Endothelial cell (in vitro differentiated cells): ENCODE data around the gene PRKG1. TPM values are rescaled to one million over a fixed set of nuclear protein-coding genes. Genes with fewer than 3 reads are reported as not detected.

ENCODE experiments used
- DNase-seq: peaks from one replicate; pipeline ENCODE4 v3.0.0; 2021; ENCODE audit warnings: low spot score
- H3K27ac Mint-ChIP-seq: one replicate; pipeline ENCODE4 v1.8.0; 2021; ENCODE audit warnings: mixed read lengths, inconsistent platforms; ENCODE audit not compliant: unreplicated experiment
- H3K27me3 Mint-ChIP-seq: one replicate; pipeline ENCODE4 v1.8.0; 2021; ENCODE audit warnings: mild to moderate bottlenecking, moderate library complexity, mixed read lengths, inconsistent platforms; ENCODE audit not compliant: unreplicated experiment
- H3K36me3 Mint-ChIP-seq: one replicate; pipeline ENCODE4 v1.8.0; 2021; ENCODE audit warnings: mild to moderate bottlenecking, low read depth, mixed read lengths, inconsistent platforms; ENCODE audit not compliant: unreplicated experiment
- H3K4me1 Mint-ChIP-seq: one replicate; pipeline ENCODE4 v1.8.0; 2021; ENCODE audit warnings: mild to moderate bottlenecking, mixed read lengths, inconsistent platforms; ENCODE audit not compliant: unreplicated experiment
- H3K4me3 Mint-ChIP-seq: one replicate; pipeline ENCODE4 v1.8.0; 2021; ENCODE audit warnings: mild to moderate bottlenecking, mixed read lengths, inconsistent platforms; ENCODE audit not compliant: unreplicated experiment
- H3K9me3 Mint-ChIP-seq: one replicate; pipeline ENCODE4 v1.8.0; 2021; ENCODE audit warnings: mixed read lengths, inconsistent platforms; ENCODE audit not compliant: unreplicated experiment
- CTCF ChIP-seq: fragments of 200-600 bp; sonication (generic); IDR thresholded peaks from one replicate; pipeline ENCODE4 v1.5.0; 2021; ENCODE audit warnings: antibody characterized with exemption; ENCODE audit not compliant: unreplicated experiment
- total RNA-seq: library from RNA; stranded (reverse); fragmentation: NEBNext Ultra II Directional; extraction: Animal tissue kit (Norgen Biotek cat#: 25700); gene quantifications from one replicate; pipeline ENCODE4 v1.2.1, GENCODE V29; 2021; ENCODE audit not compliant: unreplicated experiment

The PRKG1 gene
- total RNA-seq, 1 donor from 2014 or later = 10.7 TPM

DNA sequence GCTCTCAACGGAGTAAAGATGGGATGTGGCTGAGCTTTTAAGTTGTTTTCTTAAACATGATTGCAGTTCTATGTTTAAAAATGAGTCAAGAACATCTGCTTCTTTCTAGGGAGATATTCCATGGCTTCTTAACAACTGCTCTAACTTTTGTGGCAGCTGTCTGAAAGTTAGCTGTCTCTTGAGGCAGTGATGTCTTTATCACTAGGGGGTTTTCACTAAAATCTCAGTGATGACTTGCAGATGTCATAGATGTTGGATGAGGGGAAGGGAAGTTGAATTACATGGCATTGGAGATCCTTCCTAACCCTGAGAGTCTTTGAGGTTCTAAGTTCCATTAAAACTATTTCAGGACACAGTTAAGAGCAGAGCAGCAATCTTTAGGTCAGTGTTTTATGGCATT is 43.5 kb downstream of the PRKG1 start:
- Mint-ChIP-seq H3K36me3 (no peaks in the 10 kb centered on the region), H3K27me3 (peaks cover 2% of the 10 kb centered on the region), H3K4me1 (no peaks in the 10 kb centered on the region), H3K27ac (no peak overlapping the region), H3K9me3 (no peaks in the 10 kb centered on the region), H3K4me3 (no peak overlapping the region)
- no peak for DNase-seq
- TF ChIP-seq CTCF = no peak

- no peak for DNase-seq
- Mint-ChIP-seq H3K27ac (no peak overlapping the region), H3K36me3 (no peaks in the 10 kb centered on the region), H3K9me3 (no peaks in the 10 kb centered on the region), H3K4me1 (no peaks in the 10 kb centered on the region), H3K27me3 (peaks cover 2% of the 10 kb centered on the region), H3K4me3 (no peak overlapping the region)
- TF ChIP-seq CTCF = no peak
Observed at GRCh38 chr10:51119441-51119840, 45.2 kb downstream of the PRKG1 start.

- DNase-seq = no peak
- no peaks in the 10 kb centered on the region for H3K4me1 Mint-ChIP-seq
- TF ChIP-seq CTCF = no peak
- H3K4me3 Mint-ChIP-seq = no peak overlapping the region
- no peak overlapping the region for H3K27ac Mint-ChIP-seq
- no peaks in the 10 kb centered on the region for H3K9me3 Mint-ChIP-seq
- H3K36me3 Mint-ChIP-seq = no peaks in the 10 kb centered on the region
- H3K27me3 Mint-ChIP-seq = no peaks in the 10 kb centered on the region
Observed at GRCh38 chr10:51121861-51122260, 47.6 kb downstream of the PRKG1 start.

- H3K36me3 Mint-ChIP-seq = no peaks in the 10 kb centered on the region
- DNase-seq = no peak
- no peak overlapping the region for H3K4me3 Mint-ChIP-seq
- H3K27ac Mint-ChIP-seq = no peak overlapping the region
- H3K27me3 Mint-ChIP-seq = no peaks in the 10 kb centered on the region
- H3K4me1 Mint-ChIP-seq = no peaks in the 10 kb centered on the region
- TF ChIP-seq CTCF = no peak
- H3K9me3 Mint-ChIP-seq = no peaks in the 10 kb centered on the region
Observed at GRCh38 chr10:51124852-51125251, 50.6 kb downstream of the PRKG1 start.

GRCh38 chr10:51125518-51125917 is 51.2 kb downstream of the PRKG1 start:
- H3K27me3 Mint-ChIP-seq = no peaks in the 10 kb centered on the region
- no peak for DNase-seq
- no peak overlapping the region for H3K27ac Mint-ChIP-seq
- no peaks in the 10 kb centered on the region for H3K9me3 Mint-ChIP-seq
- no peaks in the 10 kb centered on the region for H3K4me1 Mint-ChIP-seq
- TF ChIP-seq CTCF = no peak
- no peak overlapping the region for H3K4me3 Mint-ChIP-seq
- no peaks in the 10 kb centered on the region for H3K36me3 Mint-ChIP-seq
